Measurements from ENCODE around the gene TMEM132C.

TMEM132C gene

GRCh38 chr12:128288896-128289295, 21.9 kb downstream of the TMEM132C start:
- DNase-seq, result no peak

- DNase-seq, result no peak
Measured at GRCh38 chr12:128290938-128291337, 24.0 kb downstream of the TMEM132C start.

- no peak for DNase-seq
Measured at GRCh38 chr12:128298091-128298748, 31.2 kb downstream of the TMEM132C start.

- DNase-seq, result no peak
Measured at GRCh38 chr12:128305336-128305892, 38.4 kb downstream of the TMEM132C start.

GRCh38 chr12:128307791-128308190, 40.8 kb downstream of the TMEM132C start:
- no peak for DNase-seq

GRCh38 chr12:128312661-128313060, 45.7 kb downstream of the TMEM132C start:
- DNase-seq, result no peak

- no peak for DNase-seq
Measured at GRCh38 chr12:128313931-128314330, 47.0 kb downstream of the TMEM132C start.

- DNase-seq, result no peak
Measured at GRCh38 chr12:128314611-128315010, 47.6 kb downstream of the TMEM132C start.

GRCh38 chr12:128316078-128316477, 49.1 kb downstream of the TMEM132C start:
- no peak for DNase-seq

GRCh38 chr12:128316973-128317526, 50.1 kb downstream of the TMEM132C start:
- DNase-seq, result no peak

GRCh38 chr12:128318341-128318740, 51.4 kb downstream of the TMEM132C start:
- DNase-seq, result no peak

- DNase-seq, result no peak
Measured at GRCh38 chr12:128318946-128319345, 52.0 kb downstream of the TMEM132C start.

GRCh38 chr12:128322341-128322740, 55.4 kb downstream of the TMEM132C start:
- no peak for DNase-seq

- no peak for DNase-seq
Measured at GRCh38 chr12:128323145-128323920, 56.4 kb downstream of the TMEM132C start.

- DNase-seq, result no peak
Measured at GRCh38 chr12:128325646-128326045, 58.7 kb downstream of the TMEM132C start.

- DNase-seq, result no peak
Measured at GRCh38 chr12:128326406-128326805, 59.4 kb downstream of the TMEM132C start.

- DNase-seq, result no peak
Measured at GRCh38 chr12:128328961-128329360, 62.0 kb downstream of the TMEM132C start.

GRCh38 chr12:128336204-128337070, 69.5 kb downstream of the TMEM132C start:
- no peak for DNase-seq

- no peak for DNase-seq
Measured at GRCh38 chr12:128337071-128337345, 70.0 kb downstream of the TMEM132C start.

- DNase-seq, result no peak
Measured at GRCh38 chr12:128337431-128338170, 70.6 kb downstream of the TMEM132C start.

GRCh38 chr12:128338386-128339125, 71.6 kb downstream of the TMEM132C start:
- no peak for DNase-seq

GRCh38 chr12:128339126-128339520, 72.2 kb downstream of the TMEM132C start:
- DNase-seq, result no peak

Data from activated CD4-positive, CD25-positive, alpha-beta regulatory T cell treated with anti-CD3 and anti-CD28 coated beads, Interleukin-2, amount 50 U/mL, for 72 hours (primary cell).